22Rv1 (cell line): ENCODE measurements around the gene FCER1G.

Source experiments
- ZFX ChIP-seq: fragments of 450-650 bp; IDR thresholded peaks from 2 replicates; pipeline ENCODE4 v1.6.1; 2017; ENCODE audit warnings: antibody characterized with exemption, borderline replicate concordance
- TF ChIP-seq, protein P1 (sequence below): fragments of 450-650 bp; IDR thresholded peaks from 2 replicates; pipeline ENCODE4 v1.5.1; 2017; ENCODE audit warnings: mild to moderate bottlenecking

DNA sequence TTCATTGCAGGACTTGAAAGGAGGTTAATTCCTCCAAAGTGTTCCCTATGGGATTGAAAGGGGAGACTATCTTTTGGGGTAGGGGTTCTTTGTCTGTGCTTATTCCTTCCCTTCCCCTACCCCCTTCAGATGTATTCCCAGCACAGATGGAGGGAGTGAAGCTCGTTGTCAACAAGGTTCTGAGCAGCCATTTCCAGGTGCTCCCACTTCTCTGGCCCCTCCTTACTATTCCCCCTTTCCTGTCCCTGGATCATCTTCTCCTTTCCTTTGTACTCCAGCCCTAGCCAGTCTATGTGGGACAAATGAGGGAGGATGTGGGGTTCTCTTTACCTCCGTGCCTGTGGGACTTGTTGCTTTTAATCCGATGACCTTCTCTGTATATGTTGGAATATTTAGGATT, 11.7 kb downstream of the FCER1G start:
- TF ChIP-seq, protein P1, sequence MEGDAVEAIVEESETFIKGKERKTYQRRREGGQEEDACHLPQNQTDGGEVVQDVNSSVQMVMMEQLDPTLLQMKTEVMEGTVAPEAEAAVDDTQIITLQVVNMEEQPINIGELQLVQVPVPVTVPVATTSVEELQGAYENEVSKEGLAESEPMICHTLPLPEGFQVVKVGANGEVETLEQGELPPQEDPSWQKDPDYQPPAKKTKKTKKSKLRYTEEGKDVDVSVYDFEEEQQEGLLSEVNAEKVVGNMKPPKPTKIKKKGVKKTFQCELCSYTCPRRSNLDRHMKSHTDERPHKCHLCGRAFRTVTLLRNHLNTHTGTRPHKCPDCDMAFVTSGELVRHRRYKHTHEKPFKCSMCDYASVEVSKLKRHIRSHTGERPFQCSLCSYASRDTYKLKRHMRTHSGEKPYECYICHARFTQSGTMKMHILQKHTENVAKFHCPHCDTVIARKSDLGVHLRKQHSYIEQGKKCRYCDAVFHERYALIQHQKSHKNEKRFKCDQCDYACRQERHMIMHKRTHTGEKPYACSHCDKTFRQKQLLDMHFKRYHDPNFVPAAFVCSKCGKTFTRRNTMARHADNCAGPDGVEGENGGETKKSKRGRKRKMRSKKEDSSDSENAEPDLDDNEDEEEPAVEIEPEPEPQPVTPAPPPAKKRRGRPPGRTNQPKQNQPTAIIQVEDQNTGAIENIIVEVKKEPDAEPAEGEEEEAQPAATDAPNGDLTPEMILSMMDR = no peak
- TF ChIP-seq ZFX = no peak
